Right hindlimb (tissue), 1 donor: ENCODE data around the gene FUCA1.
"Not testable (repeated sequence)": the region's sequence is repeated elsewhere in the genome, so short reads cannot be mapped to it uniquely, and the experiment has no call there.

Experiments
- DNase-seq: peaks from one replicate; pipeline ENCODE4 v3.0.0-alpha.2; 2018

FUCA1 gene

GRCh38 chr1:23836037-23836436 lies 32.1 kb downstream of the FUCA1 start:
- no peak for DNase-seq

GRCh38 chr1:23834156-23834555 lies 33.9 kb downstream of the FUCA1 start:
- DNase-seq: not testable (repeated sequence)

- no peak for DNase-seq
Observed at GRCh38 chr1:23827717-23828116, 40.4 kb downstream of the FUCA1 start.

- not testable (repeated sequence) for DNase-seq
Observed at GRCh38 chr1:23826590-23826989, 41.5 kb downstream of the FUCA1 start.

- DNase-seq: no peak
Observed at GRCh38 chr1:23825762-23826522, 42.1 kb downstream of the FUCA1 start.

GRCh38 chr1:23825076-23825761 lies 42.9 kb downstream of the FUCA1 start, which contains the start of gene HMGCL:
TSS of gene HMGCL (minus strand) at chr1:23825429. CDS start at chr1:23825415, 14 bp downstream.
- DNase-seq: peak; percentile 96

- DNase-seq: no peak
Observed at GRCh38 chr1:23824711-23825075, 43.4 kb downstream of the FUCA1 start.

- no peak for DNase-seq
Observed at GRCh38 chr1:23823767-23824166, 44.3 kb downstream of the FUCA1 start.

GRCh38 chr1:23817633-23818032 lies 50.5 kb downstream of the FUCA1 start:
- DNase-seq: no peak

- DNase-seq: no peak
Observed at GRCh38 chr1:23816906-23817305, 51.2 kb downstream of the FUCA1 start.

GRCh38 chr1:23816361-23816760 lies 51.7 kb downstream of the FUCA1 start:
- DNase-seq: no peak

- no peak for DNase-seq
Observed at GRCh38 chr1:23814016-23814415, 54.1 kb downstream of the FUCA1 start.

- DNase-seq: no peak
Observed at GRCh38 chr1:23810818-23811540, 57.1 kb downstream of the FUCA1 start.

GRCh38 chr1:23809751-23810171 lies 58.3 kb downstream of the FUCA1 start:
- DNase-seq: no peak

- DNase-seq: no peak
Observed at GRCh38 chr1:23807453-23807852, 60.6 kb downstream of the FUCA1 start.

- no peak for DNase-seq
Observed at GRCh38 chr1:23806280-23806679, 61.8 kb downstream of the FUCA1 start.

- no peak for DNase-seq
Observed at GRCh38 chr1:23805025-23805424, 63.1 kb downstream of the FUCA1 start.

GRCh38 chr1:23804183-23804835 lies 63.8 kb downstream of the FUCA1 start:
- no peak for DNase-seq

- no peak for DNase-seq
Observed at GRCh38 chr1:23803674-23804073, 64.4 kb downstream of the FUCA1 start.

- DNase-seq: not testable (repeated sequence)
Observed at GRCh38 chr1:23802809-23803342, 65.2 kb downstream of the FUCA1 start.

GRCh38 chr1:23801876-23802275 lies 66.2 kb downstream of the FUCA1 start:
- DNase-seq: no peak

- DNase-seq: no peak
Observed at GRCh38 chr1:23801338-23801748, 66.7 kb downstream of the FUCA1 start.
